C4-2B (cell line): ENCODE data around the gene GPRASP1.

Experiments
- ZFX ChIP-seq: fragments of 450-650 bp; IDR thresholded peaks from 2 replicates; pipeline ENCODE4 v1.6.1; 2017
- TF ChIP-seq, protein P1 (sequence below): fragments of 450-650 bp; conservative IDR thresholded peaks from 2 replicates; pipeline ENCODE4 v1.5.1; 2017; ENCODE audit warnings: mild to moderate bottlenecking

DNA sequence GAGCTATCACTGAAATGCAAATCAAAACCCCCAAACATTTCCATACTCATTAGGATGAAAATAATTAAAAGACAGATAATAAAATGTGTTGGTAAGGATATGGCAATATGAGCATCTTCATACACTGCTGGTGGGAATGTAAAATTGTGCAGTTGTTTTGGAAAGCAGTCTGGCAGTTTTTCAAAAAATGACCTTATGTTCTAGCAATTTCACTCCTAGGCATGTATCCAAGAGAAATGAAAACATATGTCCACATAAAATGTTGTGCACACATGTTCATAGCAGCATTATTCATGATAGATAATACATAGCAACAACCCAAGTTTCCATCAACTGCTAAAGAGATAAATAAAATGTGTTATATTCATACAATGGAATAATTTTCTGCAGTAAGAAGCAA, 46.2 kb downstream of the GPRASP1 start:
- TF ChIP-seq, protein P1, sequence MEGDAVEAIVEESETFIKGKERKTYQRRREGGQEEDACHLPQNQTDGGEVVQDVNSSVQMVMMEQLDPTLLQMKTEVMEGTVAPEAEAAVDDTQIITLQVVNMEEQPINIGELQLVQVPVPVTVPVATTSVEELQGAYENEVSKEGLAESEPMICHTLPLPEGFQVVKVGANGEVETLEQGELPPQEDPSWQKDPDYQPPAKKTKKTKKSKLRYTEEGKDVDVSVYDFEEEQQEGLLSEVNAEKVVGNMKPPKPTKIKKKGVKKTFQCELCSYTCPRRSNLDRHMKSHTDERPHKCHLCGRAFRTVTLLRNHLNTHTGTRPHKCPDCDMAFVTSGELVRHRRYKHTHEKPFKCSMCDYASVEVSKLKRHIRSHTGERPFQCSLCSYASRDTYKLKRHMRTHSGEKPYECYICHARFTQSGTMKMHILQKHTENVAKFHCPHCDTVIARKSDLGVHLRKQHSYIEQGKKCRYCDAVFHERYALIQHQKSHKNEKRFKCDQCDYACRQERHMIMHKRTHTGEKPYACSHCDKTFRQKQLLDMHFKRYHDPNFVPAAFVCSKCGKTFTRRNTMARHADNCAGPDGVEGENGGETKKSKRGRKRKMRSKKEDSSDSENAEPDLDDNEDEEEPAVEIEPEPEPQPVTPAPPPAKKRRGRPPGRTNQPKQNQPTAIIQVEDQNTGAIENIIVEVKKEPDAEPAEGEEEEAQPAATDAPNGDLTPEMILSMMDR: no peak
- no peak for TF ChIP-seq ZFX
